Measurements from ENCODE around the gene DLGAP1. TPM values are rescaled to one million over a fixed set of nuclear protein-coding genes. Genes with fewer than 3 reads are reported as not detected.

Gene DLGAP1
- total and polyA plus RNA-seq, 2 experiments from 2014 or later: 17.0 to 48.5 TPM

GRCh38 chr18:3450012-3450798 lies 1004.9 kb downstream of the DLGAP1 start, which contains the start of gene TGIF1:
Gene TGIF1 (plus strand): TSS chr18:3450172. CDS start chr18:3450490, 318 bp downstream.
- peaks cover 46% of the 10 kb centered on the region for H3K27me3 Mint-ChIP-seq (ENCODE audit: insufficient read depth, low read depth, poor library complexity)
- peak within 1 kb of the TSS; percentile 73 for H3K27ac ChIP-seq (ENCODE audit: low read depth)
- peaks cover 17% of the 10 kb centered on the region for H3K4me1 ChIP-seq (ENCODE audit: insufficient read depth)
- no peaks in the 10 kb centered on the region for H3K27me3 ChIP-seq (ENCODE audit: insufficient read depth)
- DNase-seq (ENCODE audit: low spot score) (peak; percentile 81), ATAC-seq (peak; percentile 48)
- peaks cover 46% of the 10 kb centered on the region for H3K36me3 Mint-ChIP-seq (ENCODE audit: low read depth)
- no peak within 1 kb of the TSS for H2AFZ ChIP-seq
- TF ChIP-seq CREB1 (CRISPR knock-in tag; IDR thresholded peaks at IDR 0.05; ENCODE audit: low read depth): no peak
- peak; percentile 86 for TF ChIP-seq POLR2AphosphoS5 (IDR thresholded peaks at IDR 0.05; ENCODE audit: low read depth)
- TF ChIP-seq ZNF462 (CRISPR knock-in tag; IDR thresholded peaks at IDR 0.05): no peak
- TF ChIP-seq EZH2phosphoT487 (IDR thresholded peaks at IDR 0.05; ENCODE audit: unreplicated experiment): no peak
- TF ChIP-seq EZH2 (IDR thresholded peaks at IDR 0.05; ENCODE audit: low read depth, unreplicated experiment): no peak
- TF ChIP-seq REST (IDR thresholded peaks at IDR 0.05; ENCODE audit: unreplicated experiment): peak; percentile 30
- TF ChIP-seq, protein P1, sequence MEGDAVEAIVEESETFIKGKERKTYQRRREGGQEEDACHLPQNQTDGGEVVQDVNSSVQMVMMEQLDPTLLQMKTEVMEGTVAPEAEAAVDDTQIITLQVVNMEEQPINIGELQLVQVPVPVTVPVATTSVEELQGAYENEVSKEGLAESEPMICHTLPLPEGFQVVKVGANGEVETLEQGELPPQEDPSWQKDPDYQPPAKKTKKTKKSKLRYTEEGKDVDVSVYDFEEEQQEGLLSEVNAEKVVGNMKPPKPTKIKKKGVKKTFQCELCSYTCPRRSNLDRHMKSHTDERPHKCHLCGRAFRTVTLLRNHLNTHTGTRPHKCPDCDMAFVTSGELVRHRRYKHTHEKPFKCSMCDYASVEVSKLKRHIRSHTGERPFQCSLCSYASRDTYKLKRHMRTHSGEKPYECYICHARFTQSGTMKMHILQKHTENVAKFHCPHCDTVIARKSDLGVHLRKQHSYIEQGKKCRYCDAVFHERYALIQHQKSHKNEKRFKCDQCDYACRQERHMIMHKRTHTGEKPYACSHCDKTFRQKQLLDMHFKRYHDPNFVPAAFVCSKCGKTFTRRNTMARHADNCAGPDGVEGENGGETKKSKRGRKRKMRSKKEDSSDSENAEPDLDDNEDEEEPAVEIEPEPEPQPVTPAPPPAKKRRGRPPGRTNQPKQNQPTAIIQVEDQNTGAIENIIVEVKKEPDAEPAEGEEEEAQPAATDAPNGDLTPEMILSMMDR (conservative IDR thresholded peaks at IDR 0.05; ENCODE audit: low read depth in 2 of 2): no peak
- H3K4me3 ChIP-seq: peak within 1 kb of the TSS; percentile 83
- H3K4me1 Mint-ChIP-seq: peaks cover 28% of the 10 kb centered on the region
- peaks cover 25% of the 10 kb centered on the region; the same call in 1 of the 2 replicates for H3F3A ChIP-seq (replicated peaks; ENCODE audit: low read depth)
- H3K36me3 ChIP-seq (ENCODE audit: insufficient read depth): no peaks in the 10 kb centered on the region
- H3K27ac Mint-ChIP-seq: peak within 1 kb of the TSS; percentile 97
- H3K9me2 ChIP-seq (ENCODE audit: insufficient read depth): no peaks in the 10 kb centered on the region
- H3K79me2 ChIP-seq (replicated peaks; ENCODE audit: insufficient read depth): peaks cover 61% of the 10 kb centered on the region
- H3K4me2 ChIP-seq: peak within 1 kb of the TSS; percentile 88
- peaks cover 17% of the 10 kb centered on the region for H3K9me3 Mint-ChIP-seq
- H4K20me1 ChIP-seq (replicated peaks; ENCODE audit: insufficient read depth): peaks cover 4% of the 10 kb centered on the region; the same call in 1 of the 2 replicates
- peak within 1 kb of the TSS; percentile 98 for H3K4me3 Mint-ChIP-seq

Measured in GM23338 (cell line).